HG02938 (cell line): ENCODE results near the gene ATP10A.
"Not testable (repeated sequence)": the region's sequence is repeated elsewhere in the genome, so short reads cannot be mapped to it uniquely, and the experiment has no call there.

Experiments
- ATAC-seq: cut with Tn5 transposase; IDR thresholded peaks from one replicate; pipeline ENCODE4 v1.9.1; 2021; ENCODE audit warnings: mild to moderate bottlenecking, moderate library complexity; ENCODE audit not compliant: unreplicated experiment

ATP10A gene

GRCh38 chr15:25667829-25668228 lies 195.3 kb downstream of the ATP10A start:
- no peak for ATAC-seq

GRCh38 chr15:25665913-25666312 lies 197.2 kb downstream of the ATP10A start:
- no peak for ATAC-seq

- no peak for ATAC-seq
Measured at GRCh38 chr15:25664761-25665160, 198.4 kb downstream of the ATP10A start.

GRCh38 chr15:25663515-25663914 lies 199.6 kb downstream of the ATP10A start:
- ATAC-seq = no peak

- no peak for ATAC-seq
Measured at GRCh38 chr15:25661898-25662297, 201.2 kb downstream of the ATP10A start.

- ATAC-seq = no peak
Measured at GRCh38 chr15:25659251-25659650, 203.9 kb downstream of the ATP10A start.

GRCh38 chr15:25658560-25658959 lies 204.6 kb downstream of the ATP10A start:
- ATAC-seq = no peak

- ATAC-seq = no peak
Measured at GRCh38 chr15:25655207-25655948, 207.7 kb downstream of the ATP10A start.

GRCh38 chr15:25653371-25653770 lies 209.8 kb downstream of the ATP10A start:
- no peak for ATAC-seq

- no peak for ATAC-seq
Measured at GRCh38 chr15:25652704-25653103, 210.4 kb downstream of the ATP10A start.

GRCh38 chr15:25649390-25649789 lies 213.7 kb downstream of the ATP10A start:
- no peak for ATAC-seq

GRCh38 chr15:25643120-25643519 lies 220.0 kb downstream of the ATP10A start:
- no peak for ATAC-seq

- no peak for ATAC-seq
Measured at GRCh38 chr15:25641762-25642161, 221.4 kb downstream of the ATP10A start.

- no peak for ATAC-seq
Measured at GRCh38 chr15:25641361-25641760, 221.8 kb downstream of the ATP10A start.

- not testable (repeated sequence) for ATAC-seq
Measured at GRCh38 chr15:25640959-25641358, 222.2 kb downstream of the ATP10A start.

- ATAC-seq = no peak
Measured at GRCh38 chr15:25640381-25640780, 222.7 kb downstream of the ATP10A start.

GRCh38 chr15:25636486-25636885 lies 226.6 kb downstream of the ATP10A start:
- not testable (repeated sequence) for ATAC-seq

GRCh38 chr15:25635191-25635590 lies 227.9 kb downstream of the ATP10A start:
- no peak for ATAC-seq

- ATAC-seq = no peak
Measured at GRCh38 chr15:25633862-25634261, 229.3 kb downstream of the ATP10A start.

GRCh38 chr15:25631971-25632370 lies 231.2 kb downstream of the ATP10A start:
- ATAC-seq = no peak
